Ovary (tissue), 3 donors: ENCODE results near the gene CLEC5A.

Source experiments
- EP300 ChIP-seq: sonication (generic); formaldehyde crosslinking; IDR thresholded peaks from one replicate; pipeline ENCODE4 v1.6.1; 2017; ENCODE audit warnings: antibody characterized with exemption
- TF ChIP-seq, protein P1 (sequence below), 3 donors: fragments of 450-650 bp in 2 of 3; fragments of 200-600 bp in 1 of 3; IDR thresholded peaks; one replicate each; pipeline versions ENCODE4 v1.5.1 to v1.8.0; 2016 to 2022; ENCODE audit warnings: antibody characterized with exemption in 3 of 3, mild to moderate bottlenecking in 1 of 3
- donor health status: DM: no; HTN: no; CAD: no.

DNA sequence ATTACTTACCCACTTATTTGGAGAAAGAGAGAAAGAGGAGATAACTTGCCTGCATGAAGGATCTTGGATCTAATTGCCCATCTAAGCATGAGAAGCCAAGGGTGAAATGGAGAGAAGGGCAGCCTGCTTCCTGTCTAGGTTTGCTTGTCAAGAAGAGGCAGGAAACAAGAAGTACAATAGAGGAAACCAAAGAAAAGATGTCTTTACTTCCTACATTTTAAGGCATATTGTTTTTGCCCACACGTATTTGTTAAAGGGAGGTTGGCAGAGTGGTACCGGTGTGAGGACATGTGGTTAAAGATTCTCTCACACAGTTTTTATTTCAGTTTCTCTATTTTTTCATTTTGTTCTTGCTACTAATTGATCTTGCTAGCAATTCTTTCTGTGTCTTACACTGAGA is 32.8 kb upstream of the CLEC5A start:
- no peak for TF ChIP-seq EP300
- TF ChIP-seq, protein P1, sequence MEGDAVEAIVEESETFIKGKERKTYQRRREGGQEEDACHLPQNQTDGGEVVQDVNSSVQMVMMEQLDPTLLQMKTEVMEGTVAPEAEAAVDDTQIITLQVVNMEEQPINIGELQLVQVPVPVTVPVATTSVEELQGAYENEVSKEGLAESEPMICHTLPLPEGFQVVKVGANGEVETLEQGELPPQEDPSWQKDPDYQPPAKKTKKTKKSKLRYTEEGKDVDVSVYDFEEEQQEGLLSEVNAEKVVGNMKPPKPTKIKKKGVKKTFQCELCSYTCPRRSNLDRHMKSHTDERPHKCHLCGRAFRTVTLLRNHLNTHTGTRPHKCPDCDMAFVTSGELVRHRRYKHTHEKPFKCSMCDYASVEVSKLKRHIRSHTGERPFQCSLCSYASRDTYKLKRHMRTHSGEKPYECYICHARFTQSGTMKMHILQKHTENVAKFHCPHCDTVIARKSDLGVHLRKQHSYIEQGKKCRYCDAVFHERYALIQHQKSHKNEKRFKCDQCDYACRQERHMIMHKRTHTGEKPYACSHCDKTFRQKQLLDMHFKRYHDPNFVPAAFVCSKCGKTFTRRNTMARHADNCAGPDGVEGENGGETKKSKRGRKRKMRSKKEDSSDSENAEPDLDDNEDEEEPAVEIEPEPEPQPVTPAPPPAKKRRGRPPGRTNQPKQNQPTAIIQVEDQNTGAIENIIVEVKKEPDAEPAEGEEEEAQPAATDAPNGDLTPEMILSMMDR (IDR thresholded peaks at IDR 0.05) = no peak
